ENCODE data around the gene NKAP.
"Not testable (repeated sequence)": the region's sequence is repeated elsewhere in the genome, so short reads cannot be mapped to it uniquely, and the experiment has no call there.

NKAP gene

GRCh38 chrX:119983494-119983893 is 39.9 kb upstream of the NKAP start:
- Histone ChIP-seq H3K36me3 (ENCODE audit: insufficient read depth, insufficient read length, low read length) (no peaks in the 10 kb centered on the region), H3K9me3 (ENCODE audit: insufficient read depth, low read length) (no peaks in the 10 kb centered on the region), H3K4me3 (ENCODE audit: insufficient read length, low read depth) (no peak overlapping the region), H3K9ac (ENCODE audit: insufficient read length, low read depth) (no peak overlapping the region), H3K27me3 (ENCODE audit: insufficient read depth, insufficient read length) (peaks cover under 1% of the 10 kb centered on the region), H3K4me1 (ENCODE audit: insufficient read depth, insufficient read length) (no peaks in the 10 kb centered on the region)
- no peak for DNase-seq (ENCODE audit: low read depth, low spot score)
- TF ChIP-seq SUZ12 (IDR thresholded peaks at IDR 0.05; ENCODE audit: extremely low read depth, insufficient read depth, insufficient read length) (no peak), ZNF274 (IDR thresholded peaks at IDR 0.05; ENCODE audit: low read depth, low read length) (no peak), YY1 (IDR thresholded peaks at IDR 0.05; ENCODE audit: insufficient read depth, insufficient read length) (no peak)

- Histone ChIP-seq H3K9me3 (ENCODE audit: insufficient read depth, low read length) (no peaks in the 10 kb centered on the region), H3K4me3 (ENCODE audit: insufficient read length, low read depth) (no peak overlapping the region), H3K36me3 (ENCODE audit: insufficient read depth, insufficient read length, low read length) (no peaks in the 10 kb centered on the region), H3K27me3 (ENCODE audit: insufficient read depth, insufficient read length) (no peaks in the 10 kb centered on the region), H3K4me1 (ENCODE audit: insufficient read depth, insufficient read length) (no peaks in the 10 kb centered on the region), H3K9ac (ENCODE audit: insufficient read length, low read depth) (no peak overlapping the region)
- TF ChIP-seq ZNF274 (IDR thresholded peaks at IDR 0.05; ENCODE audit: low read depth, low read length) (no peak), SUZ12 (IDR thresholded peaks at IDR 0.05; ENCODE audit: extremely low read depth, insufficient read depth, insufficient read length) (no peak), YY1 (IDR thresholded peaks at IDR 0.05; ENCODE audit: insufficient read depth, insufficient read length) (no peak)
- DNase-seq (ENCODE audit: low read depth, low spot score): no peak
These were observed 38.6 kb upstream of the NKAP start for GRCh38 chrX:119982145-119982544.

GRCh38 chrX:119981286-119982070 is 37.9 kb upstream of the NKAP start:
- H3K4me3 ChIP-seq (ENCODE audit: insufficient read length, low read depth): no peak overlapping the region
- no peaks in the 10 kb centered on the region for H3K36me3 ChIP-seq (ENCODE audit: insufficient read depth, insufficient read length, low read length)
- no peak overlapping the region for H3K9ac ChIP-seq (ENCODE audit: insufficient read length, low read depth)
- H3K4me1 ChIP-seq (ENCODE audit: insufficient read depth, insufficient read length): no peaks in the 10 kb centered on the region
- H3K9me3 ChIP-seq (ENCODE audit: insufficient read depth, low read length): no peaks in the 10 kb centered on the region
- no peaks in the 10 kb centered on the region for H3K27me3 ChIP-seq (ENCODE audit: insufficient read depth, insufficient read length)
- no peak for TF ChIP-seq SUZ12 (IDR thresholded peaks at IDR 0.05; ENCODE audit: extremely low read depth, insufficient read depth, insufficient read length)
- no peak for TF ChIP-seq ZNF274 (IDR thresholded peaks at IDR 0.05; ENCODE audit: low read depth, low read length)
- no peak for TF ChIP-seq YY1 (IDR thresholded peaks at IDR 0.05; ENCODE audit: insufficient read depth, insufficient read length)
- DNase-seq (ENCODE audit: low read depth, low spot score): no peak

- not testable (repeated sequence) for H3K4me1 ChIP-seq (ENCODE audit: insufficient read depth, insufficient read length); H3K36me3 ChIP-seq (ENCODE audit: insufficient read depth, insufficient read length, low read length); H3K4me3 ChIP-seq (ENCODE audit: insufficient read length, low read depth); H3K9me3 ChIP-seq (ENCODE audit: insufficient read depth, low read length); H3K9ac ChIP-seq (ENCODE audit: insufficient read length, low read depth); DNase-seq (ENCODE audit: low read depth, low spot score); H3K27me3 ChIP-seq (ENCODE audit: insufficient read depth, insufficient read length)
These were observed 33.6 kb upstream of the NKAP start for GRCh38 chrX:119977172-119977571.

- TF ChIP-seq YY1 (IDR thresholded peaks at IDR 0.05; ENCODE audit: insufficient read depth, insufficient read length) (no peak), ZNF274 (IDR thresholded peaks at IDR 0.05; ENCODE audit: low read depth, low read length) (no peak), SUZ12 (IDR thresholded peaks at IDR 0.05; ENCODE audit: extremely low read depth, insufficient read depth, insufficient read length) (no peak)
- no peak for DNase-seq (ENCODE audit: low read depth, low spot score)
- no peaks in the 10 kb centered on the region; the same call in 1 of the 2 replicates for H3K9me3 ChIP-seq (ENCODE audit: insufficient read depth, low read length)
- H3K36me3 ChIP-seq (ENCODE audit: insufficient read depth, insufficient read length, low read length): no peaks in the 10 kb centered on the region
- no peaks in the 10 kb centered on the region for H3K27me3 ChIP-seq (ENCODE audit: insufficient read depth, insufficient read length)
- H3K4me1 ChIP-seq (ENCODE audit: insufficient read depth, insufficient read length): no peaks in the 10 kb centered on the region
- no peak overlapping the region for H3K4me3 ChIP-seq (ENCODE audit: insufficient read length, low read depth)
- H3K9ac ChIP-seq (ENCODE audit: insufficient read length, low read depth): no peak overlapping the region
These were observed 27.6 kb upstream of the NKAP start for GRCh38 chrX:119971184-119971583.

GRCh38 chrX:119970574-119970973 is 27.0 kb upstream of the NKAP start:
- no peaks in the 10 kb centered on the region for H3K36me3 ChIP-seq (ENCODE audit: insufficient read depth, insufficient read length, low read length)
- no peak overlapping the region for H3K9ac ChIP-seq (ENCODE audit: insufficient read length, low read depth)
- H3K4me1 ChIP-seq (ENCODE audit: insufficient read depth, insufficient read length): no peaks in the 10 kb centered on the region
- no peak overlapping the region for H3K4me3 ChIP-seq (ENCODE audit: insufficient read length, low read depth)
- DNase-seq (ENCODE audit: low read depth, low spot score): no peak
- no peaks in the 10 kb centered on the region for H3K27me3 ChIP-seq (ENCODE audit: insufficient read depth, insufficient read length)
- TF ChIP-seq SUZ12 (IDR thresholded peaks at IDR 0.05; ENCODE audit: extremely low read depth, insufficient read depth, insufficient read length) (no peak), ZNF274 (IDR thresholded peaks at IDR 0.05; ENCODE audit: low read depth, low read length) (no peak), YY1 (IDR thresholded peaks at IDR 0.05; ENCODE audit: insufficient read depth, insufficient read length) (no peak)
- no peaks in the 10 kb centered on the region; the same call in 1 of the 2 replicates for H3K9me3 ChIP-seq (ENCODE audit: insufficient read depth, low read length)

GRCh38 chrX:119966837-119967236 is 23.3 kb upstream of the NKAP start:
- DNase-seq (ENCODE audit: low read depth, low spot score); H3K9ac ChIP-seq (ENCODE audit: insufficient read length, low read depth); H3K9me3 ChIP-seq (ENCODE audit: insufficient read depth, low read length); H3K27me3 ChIP-seq (ENCODE audit: insufficient read depth, insufficient read length); H3K4me1 ChIP-seq (ENCODE audit: insufficient read depth, insufficient read length); H3K36me3 ChIP-seq (ENCODE audit: insufficient read depth, insufficient read length, low read length); H3K4me3 ChIP-seq (ENCODE audit: insufficient read length, low read depth): not testable (repeated sequence)

- peaks cover 14% of the 10 kb centered on the region for H3K9me3 ChIP-seq (ENCODE audit: insufficient read depth, low read length)
- no peak for TF ChIP-seq SUZ12 (IDR thresholded peaks at IDR 0.05; ENCODE audit: extremely low read depth, insufficient read depth, insufficient read length)
- TF ChIP-seq ZNF274 (IDR thresholded peaks at IDR 0.05; ENCODE audit: low read depth, low read length): no peak
- TF ChIP-seq YY1 (IDR thresholded peaks at IDR 0.05; ENCODE audit: insufficient read depth, insufficient read length): no peak
- H3K27me3 ChIP-seq (ENCODE audit: insufficient read depth, insufficient read length): no peaks in the 10 kb centered on the region
- no peak for DNase-seq (ENCODE audit: low read depth, low spot score)
- H3K4me1 ChIP-seq (ENCODE audit: insufficient read depth, insufficient read length): no peaks in the 10 kb centered on the region
- no peak overlapping the region for H3K9ac ChIP-seq (ENCODE audit: insufficient read length, low read depth)
- H3K36me3 ChIP-seq (ENCODE audit: insufficient read depth, insufficient read length, low read length): no peaks in the 10 kb centered on the region
- no peak overlapping the region for H3K4me3 ChIP-seq (ENCODE audit: insufficient read length, low read depth)
These were observed 17.1 kb upstream of the NKAP start for GRCh38 chrX:119960625-119961024.

- H3K36me3 ChIP-seq (ENCODE audit: insufficient read depth, insufficient read length, low read length); H3K9ac ChIP-seq (ENCODE audit: insufficient read length, low read depth); H3K4me1 ChIP-seq (ENCODE audit: insufficient read depth, insufficient read length); H3K4me3 ChIP-seq (ENCODE audit: insufficient read length, low read depth); H3K9me3 ChIP-seq (ENCODE audit: insufficient read depth, low read length); H3K27me3 ChIP-seq (ENCODE audit: insufficient read depth, insufficient read length); DNase-seq (ENCODE audit: low read depth, low spot score): not testable (repeated sequence)
These were observed 12.4 kb upstream of the NKAP start for GRCh38 chrX:119955807-119956570.
